HepG2 (cell line): ENCODE results near the gene HAPLN1. TPM values are rescaled to one million over a fixed set of nuclear protein-coding genes. Genes with fewer than 3 reads are reported as not detected.

Experiments
- ATAC-seq: fragments of 200-7000 bp; cut with Tn5 transposase; 3 replicates; pipeline ENCODE4 v1.9.1; 2020; ENCODE audit warnings: mild to moderate bottlenecking, moderate library complexity
- BruUV-seq: library from RNA; stranded (reverse); fragments of 400-500 nt; replicated peaks from 2 replicates; lab custom pipeline; 2021; lab: Mats Ljungman, UMichigan
- CTCF ChIA-PET: fragments of 300-600 bp; formaldehyde crosslinking; extraction: SDS; loops from one replicate; lab custom pipeline; 2021; ENCODE audit warnings: low total read pairs, inconsistent platforms, low intra/inter-chr PET ratio; lab: Yijun Ruan, JAX
- POLR2A ChIA-PET: fragments of 350-600 bp; sonication (Branson Sonifier 250); formaldehyde crosslinking; loops from one replicate; lab custom pipeline; 2020; ENCODE audit warnings: antibody characterized with exemption, inconsistent platforms; lab: Yijun Ruan, JAX
- DNase-seq: peaks from one replicate; pipeline ENCODE4 v3.0.0-alpha.2; 2015; ENCODE audit warnings: low spot score
- FAIRE-seq: peaks from 3 replicates; lab custom pipeline; 2011; peaks lifted over from hg19 to GRCh38; lab: Jason Lieb, UNC
- H2AFZ ChIP-seq: one replicate; pipeline ENCODE4 v1.6.1; 2011; ENCODE audit warnings: low read length, inconsistent platforms
- H3K27ac ChIP-seq: fragments of 300-600 bp; 3 replicates; pipeline ENCODE4 v1.8.0; 2011; ENCODE audit warnings: mixed run types, mild to moderate bottlenecking, mixed read lengths, low read length, inconsistent platforms; ENCODE audit not compliant: insufficient read depth; ENCODE audit errors: extremely low read length
- H3K27me3 ChIP-seq, 2 experiments: fragments of 200-600 bp in 1 of 2; 2 replicates in 1 of 2; 3 replicates in 1 of 2; pipeline versions ENCODE4 v1.6.0 to v1.8.0; 2011; ENCODE audit warnings: low read length in 2 of 2, mild to moderate bottlenecking in 2 of 2, moderate library complexity in 2 of 2, inconsistent platforms in 1 of 2; ENCODE audit not compliant: insufficient read depth in 2 of 2, control insufficient read depth in 1 of 2
- H3K36me3 ChIP-seq, 2 experiments: fragments of 200-600 bp in 1 of 2; replicated peaks in 1 of 2; 2 replicates in 1 of 2; 3 replicates in 1 of 2; pipeline versions ENCODE4 v1.5.1 to v1.8.0; 2011; ENCODE audit warnings: low read length in 2 of 2, inconsistent platforms in 1 of 2; ENCODE audit not compliant: insufficient read depth in 2 of 2, control insufficient read depth in 1 of 2
- H3K4me1 ChIP-seq: 2 replicates; pipeline ENCODE4 v1.5.1; 2012; ENCODE audit warnings: low read length, inconsistent platforms; ENCODE audit not compliant: insufficient read depth
- H3K4me2 ChIP-seq: 2 replicates; pipeline ENCODE4 v1.6.0; 2011; ENCODE audit warnings: low read depth, low read length, inconsistent platforms
- H3K4me3 ChIP-seq, 3 experiments: fragments of 200-600 bp in 1 of 3; sonication (generic), shearing (Covaris generic) in 1 of 3; replicated peaks in 1 of 3; 2 replicates each; pipeline ENCODE4 v1.5.1; 2011 to 2016; ENCODE audit warnings: low read length in 3 of 3, inconsistent platforms in 2 of 3, low read depth in 2 of 3, mild to moderate bottlenecking in 2 of 3, control low read depth in 1 of 3, mixed read lengths in 1 of 3; ENCODE audit not compliant: insufficient read depth in 1 of 3
- H3K79me2 ChIP-seq: one replicate; pipeline ENCODE4 v1.6.1; 2011; ENCODE audit warnings: low read length, inconsistent platforms; ENCODE audit not compliant: insufficient read depth
- H3K9ac ChIP-seq: 2 replicates; pipeline ENCODE4 v1.6.0; 2011; ENCODE audit warnings: mild to moderate bottlenecking, low read depth, low read length, inconsistent platforms; ENCODE audit not compliant: insufficient read depth
- H3K9me3 ChIP-seq: 2 replicates; pipeline ENCODE4 v1.5.1; 2012; ENCODE audit warnings: mild to moderate bottlenecking, low read length
- H4K20me1 ChIP-seq: 2 replicates; pipeline ENCODE4 v1.6.0; 2011; ENCODE audit warnings: inconsistent platforms, mild to moderate bottlenecking, low read length, moderate library complexity; ENCODE audit not compliant: insufficient read depth
- CEBPB ChIP-seq: IDR thresholded peaks from 2 replicates; pipeline ENCODE4 v1.6.1; 2011; ENCODE audit warnings: low read depth, low read length, improper control_type of control experiment, borderline replicate concordance
- ZNF253 ChIP-seq: sonication (generic); formaldehyde crosslinking; IDR thresholded peaks from 2 replicates; pipeline ENCODE4 v1.8.0; 2022; ENCODE audit warnings: mild to moderate bottlenecking, missing genetic modification reagents, borderline replicate concordance
- ZNF329 ChIP-seq: sonication (generic); formaldehyde crosslinking; IDR thresholded peaks from 2 replicates; pipeline ENCODE4 v1.9.0; 2021; ENCODE audit warnings: low read depth, mild to moderate bottlenecking, missing genetic modification reagents
- ZNF501 ChIP-seq: sonication (generic); formaldehyde crosslinking; IDR thresholded peaks from 2 replicates; pipeline ENCODE4 v1.5.1; 2020; ENCODE audit warnings: mild to moderate bottlenecking, moderate library complexity, missing genetic modification reagents
- ZNF598 ChIP-seq: sonication (generic); formaldehyde crosslinking; IDR thresholded peaks from 2 replicates; pipeline ENCODE4 v1.5.1; 2020; ENCODE audit warnings: mild to moderate bottlenecking, missing genetic modification reagents, borderline replicate concordance
- WGBS: methylation state at CpG from one replicate; pipeline ENCODE4 v1.1.6; 2017; ENCODE audit warnings: low lambda C conversion rate; 5-methylcytosine and 5-hydroxymethylcytosine counted together
- in situ Hi-C: cut with HindIII; loops from 2 replicates; pipeline ENCODE4 v1.10.0; 2017; ENCODE audit warnings: low pct_unique_long_range_greater_than_20kb; ENCODE audit not compliant: extremely low pct_ligation_motif_present
- intact Hi-C: fragments of 100-400 bp; cut with micrococcal nuclease; formaldehyde crosslinking; loops from one replicate; pipeline ENCODE4 v1.10.0; 2022; ENCODE audit not compliant: unreplicated experiment
- polyA plus RNA-seq, 8 experiments: library from polyadenylated mRNA; depleted of rRNA in 3 of 8; stranded (reverse) in 7 of 8; unstranded in 1 of 8; fragments of >200 nt; fragmentation: Illumina TruSeq in 4 of 8; extraction: Trizol in 4 of 8; gene quantifications; 2 replicates each; pipeline versions ENCODE4 v1.2.1 to v1.2.3, GENCODE V29; 2011 to 2016; ENCODE audit warnings: low read depth in 4 of 8, missing spikeins in 1 of 8, mixed read lengths in 1 of 8; ENCODE audit not compliant: insufficient read depth in 1 of 8
- total RNA-seq, 5 experiments: library from RNA; depleted of rRNA; stranded (reverse); fragments of >200 nt; fragmentation: Illumina TruSeq; extraction: Trizol; gene quantifications; 2 replicates each; pipeline ENCODE4 v1.2.3, GENCODE V29; 2016; ENCODE audit warnings: low read depth in 1 of 5

The HAPLN1 gene
- total and polyA plus RNA-seq, 2 of the 13 experiments (the other 11 are each of a cell fraction or from before 2014, with no cell fraction given), result not detected

DNA sequence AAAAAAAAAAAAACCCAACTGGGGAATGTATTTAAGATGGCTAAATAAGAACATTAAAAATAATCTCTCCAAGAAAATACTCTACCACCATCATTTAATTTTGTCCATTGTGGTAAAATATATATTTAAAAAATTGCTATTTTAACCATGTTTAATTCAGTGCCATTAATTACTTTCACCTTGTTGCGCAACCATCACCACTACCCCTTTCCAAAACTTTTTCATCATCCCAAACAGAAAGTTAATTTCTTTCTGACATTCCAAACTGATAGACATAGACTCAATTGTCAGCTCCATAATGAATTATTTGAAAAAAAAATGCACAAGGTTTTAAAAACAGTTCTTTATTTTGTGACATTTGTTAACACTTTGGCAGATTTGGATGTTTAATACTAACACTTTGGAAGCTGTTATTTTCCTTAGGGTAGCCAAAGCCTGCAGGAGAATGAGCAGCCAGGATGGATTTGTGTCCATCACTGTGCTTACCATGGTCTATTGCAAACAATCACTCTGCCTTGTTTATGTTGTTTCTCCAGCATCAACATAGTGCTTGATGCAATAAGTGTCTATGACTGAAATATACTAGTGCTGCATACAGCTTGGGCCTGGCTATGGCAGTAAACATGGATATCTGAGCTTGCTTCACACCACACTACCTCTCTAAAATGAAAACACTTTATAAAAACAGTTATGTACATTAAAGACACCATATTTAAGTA, 62.7 kb downstream of the HAPLN1 start:
- Histone ChIP-seq H2AFZ (no peak overlapping the region), H3K9me3 (no peaks in the 10 kb centered on the region), H3K27me3 (no peaks in the 10 kb centered on the region), H3K9ac (no peak overlapping the region), H3K27ac (no peak overlapping the region), H3K4me2 (no peak overlapping the region), H3K4me1 (no peaks in the 10 kb centered on the region), H4K20me1 (no peaks in the 10 kb centered on the region), H3K79me2 (no peaks in the 10 kb centered on the region), H3K36me3 (no peaks in the 10 kb centered on the region), H3K4me3 (no peak overlapping the region)
- WGBS, result 5% methylated on average over 1 of the region's 1 CpG
- BruUV-seq, result no TSS peak
- in situ Hi-C loops (no loop called here), intact Hi-C loops (no loop called here)
- FAIRE-seq, result no peak
- ATAC-seq, result no peak
- DNase-seq, result no peak
- CTCF ChIA-PET, result no interaction called here
- POLR2A ChIA-PET, result no interaction called here
- peak; percentile 53; the same call in 1 of the 2 replicates for TF ChIP-seq CEBPB
- TF ChIP-seq ZNF253, result no peak
- TF ChIP-seq ZNF598, result no peak
- TF ChIP-seq ZNF501 (CRISPR knock-in tag), result no peak

- Histone ChIP-seq H3K9me3 (no peaks in the 10 kb centered on the region), H3K36me3 (no peaks in the 10 kb centered on the region), H4K20me1 (no peaks in the 10 kb centered on the region), H3K9ac (no peak overlapping the region), H3K27me3 (peaks cover 0 to 5% of the 10 kb centered on the region in 2 experiments; a peak in 1 of 5 replicates), H3K4me1 (no peaks in the 10 kb centered on the region), H3K27ac (no peak overlapping the region), H3K4me2 (no peak overlapping the region), H3K4me3 (no peak overlapping the region), H2AFZ (no peak overlapping the region), H3K79me2 (no peaks in the 10 kb centered on the region)
- in situ Hi-C loops (no loop called here), intact Hi-C loops (no loop called here)
- 0% methylated on average over 1 of the region's 1 CpG for WGBS
- FAIRE-seq (no peak), ATAC-seq (no peak), DNase-seq (no peak)
- POLR2A ChIA-PET, result no interaction called here
- CTCF ChIA-PET, result no interaction called here
- no peak for TF ChIP-seq ZNF329 (CRISPR knock-in tag)
- BruUV-seq, result no TSS peak
These were observed 66.1 kb downstream of the HAPLN1 start for GRCh38 chr5:83654427-83654994.
